H9 (cell line): ENCODE data around the gene KLHL13. TPM values are rescaled to one million over a fixed set of nuclear protein-coding genes. Genes with fewer than 3 reads are reported as not detected.

Experiments used
- DNase-seq: peaks from one replicate; pipeline ENCODE4 v3.0.0-alpha.2; 2017
- H2AFZ ChIP-seq: one replicate; pipeline ENCODE4 v1.6.1; 2013; ENCODE audit warnings: mild to moderate bottlenecking, low read length, control low read depth, moderate library complexity
- H2AK5ac ChIP-seq: 2 replicates; pipeline ENCODE4 v1.6.1; 2013; ENCODE audit warnings: low read length, control low read depth, mixed read lengths; ENCODE audit not compliant: insufficient read length
- H2BK120ac ChIP-seq: one replicate; pipeline ENCODE4 v1.6.1; 2013; ENCODE audit warnings: low read depth, mild to moderate bottlenecking, low read length, control low read depth, inconsistent platforms; ENCODE audit not compliant: poor library complexity, severe bottlenecking
- H2BK12ac ChIP-seq: 2 replicates; pipeline ENCODE4 v1.6.1; 2013; ENCODE audit warnings: low read length, control low read depth, mixed read lengths, low read depth; ENCODE audit not compliant: insufficient read length
- H2BK15ac ChIP-seq: 2 replicates; pipeline ENCODE4 v1.6.1; 2013; ENCODE audit warnings: low read depth, low read length, control low read depth
- H2BK20ac ChIP-seq: one replicate; pipeline ENCODE4 v1.6.1; 2013; ENCODE audit warnings: low read depth, mild to moderate bottlenecking, low read length, control low read depth, inconsistent platforms; ENCODE audit not compliant: poor library complexity, severe bottlenecking
- H2BK5ac ChIP-seq: 2 replicates; pipeline ENCODE4 v1.6.1; 2013; ENCODE audit warnings: low read length, control low read depth, mixed read lengths; ENCODE audit not compliant: insufficient read length
- H3K14ac ChIP-seq: 2 replicates; pipeline ENCODE4 v1.6.1; 2013; ENCODE audit warnings: low read length, control low read depth; ENCODE audit not compliant: insufficient read depth
- H3K18ac ChIP-seq: 2 replicates; pipeline ENCODE4 v1.6.1; 2013; ENCODE audit warnings: low read depth, mild to moderate bottlenecking, mixed read lengths, low read length, control low read depth; ENCODE audit not compliant: insufficient read length
- H3K23ac ChIP-seq: 2 replicates; pipeline ENCODE4 v1.6.1; 2013; ENCODE audit warnings: low read length, control low read depth, mixed read lengths, low read depth; ENCODE audit not compliant: insufficient read length
- H3K23me2 ChIP-seq: 2 replicates; pipeline ENCODE4 v1.6.1; 2013; ENCODE audit warnings: low read depth, mild to moderate bottlenecking, mixed read lengths, low read length, control low read depth; ENCODE audit not compliant: insufficient read length, poor library complexity, severe bottlenecking
- H3K27ac ChIP-seq: 2 replicates; pipeline ENCODE4 v1.5.1; 2013; ENCODE audit warnings: low read length, control low read depth, mixed read lengths, low read depth; ENCODE audit not compliant: insufficient read length
- H3K27me3 ChIP-seq: 2 replicates; pipeline ENCODE4 v1.6.1; 2013; ENCODE audit warnings: low read length, control low read depth, inconsistent platforms; ENCODE audit not compliant: insufficient read depth
- H3K4ac ChIP-seq: 2 replicates; pipeline ENCODE4 v1.6.1; 2013; ENCODE audit warnings: low read depth, mild to moderate bottlenecking, control low read depth, inconsistent platforms, low read length, moderate library complexity
- H3K4me1 ChIP-seq: 2 replicates; pipeline ENCODE4 v1.6.1; 2013; ENCODE audit warnings: low read length, control low read depth, inconsistent platforms; ENCODE audit not compliant: insufficient read depth
- H3K4me2 ChIP-seq: 2 replicates; pipeline ENCODE4 v1.6.1; 2013; ENCODE audit warnings: low read length, control low read depth, mixed read lengths; ENCODE audit not compliant: insufficient read length, insufficient read depth
- H3K56ac ChIP-seq: 2 replicates; pipeline ENCODE4 v1.6.1; 2013; ENCODE audit warnings: low read depth, mild to moderate bottlenecking, mixed read lengths, low read length, control low read depth; ENCODE audit not compliant: insufficient read length
- H3K79me1 ChIP-seq: 2 replicates; pipeline ENCODE4 v1.6.1; 2013; ENCODE audit warnings: low read depth, mild to moderate bottlenecking, moderate library complexity, low read length, control low read depth, inconsistent platforms; ENCODE audit not compliant: insufficient read depth, poor library complexity, severe bottlenecking
- H3K79me2 ChIP-seq: 2 replicates; pipeline ENCODE4 v1.6.1; 2013; ENCODE audit warnings: low read length, control low read depth, inconsistent platforms; ENCODE audit not compliant: insufficient read depth
- H3K9ac ChIP-seq: 2 replicates; pipeline ENCODE4 v1.6.1; 2013; ENCODE audit warnings: low read length, control low read depth, mixed read lengths; ENCODE audit not compliant: insufficient read length; ENCODE audit errors: extremely low read depth
- H3K9me3 ChIP-seq: one replicate; pipeline ENCODE4 v1.6.1; 2013; ENCODE audit warnings: low read depth, low read length, inconsistent platforms; ENCODE audit not compliant: control insufficient read depth
- H3T11ph ChIP-seq: one replicate; pipeline ENCODE4 v1.6.1; 2013; ENCODE audit warnings: mild to moderate bottlenecking, low read length, control low read depth, inconsistent platforms
- H4K20me1 ChIP-seq: one replicate; pipeline ENCODE4 v1.6.1; 2013; ENCODE audit not compliant: control insufficient read depth, insufficient read length, insufficient read depth
- H4K5ac ChIP-seq: 2 replicates; pipeline ENCODE4 v1.6.1; 2013; ENCODE audit warnings: low read depth, mild to moderate bottlenecking, mixed read lengths, low read length, control low read depth; ENCODE audit not compliant: insufficient read length
- H4K8ac ChIP-seq: replicated peaks from 2 replicates; pipeline ENCODE4 v1.6.1; 2013; ENCODE audit warnings: low read length, control low read depth, mixed read lengths, low read depth; ENCODE audit not compliant: insufficient read length
- H4K91ac ChIP-seq: 2 replicates; pipeline ENCODE4 v1.6.1; 2013; ENCODE audit warnings: low read depth, mild to moderate bottlenecking, moderate library complexity, mixed read lengths, low read length, control low read depth; ENCODE audit not compliant: insufficient read length
- H3K27ac Mint-ChIP-seq, 3 experiments: 2 replicates in 2 of 3; 3 replicates in 1 of 3; pipeline ENCODE4 v1.8.0; 2020 to 2021; ENCODE audit warnings: mixed read lengths in 3 of 3, mild to moderate bottlenecking in 1 of 3, moderate library complexity in 1 of 3
- H3K27me3 Mint-ChIP-seq: 2 replicates; pipeline ENCODE4 v1.8.0; 2021; ENCODE audit warnings: low read depth, mild to moderate bottlenecking, moderate library complexity, mixed read lengths
- H3K36me3 Mint-ChIP-seq, 3 experiments: 2 replicates in 2 of 3; 3 replicates in 1 of 3; pipeline ENCODE4 v1.8.0; 2020 to 2021; ENCODE audit warnings: low read depth in 3 of 3, mixed read lengths in 3 of 3; ENCODE audit not compliant: insufficient read depth in 1 of 3
- H3K4me1 Mint-ChIP-seq, 2 experiments: 2 replicates each; pipeline ENCODE4 v1.8.0; 2020; ENCODE audit warnings: mixed read lengths in 2 of 2
- H3K4me3 Mint-ChIP-seq, 2 experiments: 2 replicates in 1 of 2; 3 replicates in 1 of 2; pipeline ENCODE4 v1.8.0; 2020 to 2021; ENCODE audit warnings: mild to moderate bottlenecking in 2 of 2, mixed read lengths in 2 of 2, moderate library complexity in 1 of 2
- H3K9me3 Mint-ChIP-seq, 2 experiments: 2 replicates in 1 of 2; 3 replicates in 1 of 2; pipeline ENCODE4 v1.8.0; 2020; ENCODE audit warnings: mild to moderate bottlenecking in 2 of 2, mixed read lengths in 2 of 2, moderate library complexity in 1 of 2
- CTCF ChIP-seq: fragments of 200-600 bp; sonication (generic); conservative IDR thresholded peaks from 3 replicates; pipeline ENCODE4 v1.8.0; 2021; ENCODE audit warnings: antibody characterized with exemption, mild to moderate bottlenecking
- WGBS: extraction: QIAGEN DNeasy Blood & Tissue Kit; methylation state at CpG from one replicate; pipeline ENCODE4 v1.1.7; 2013; ENCODE audit warnings: missing lambda C conversion rate, low lambda C conversion rate, mixed read lengths; ENCODE audit not compliant: insufficient read length; ENCODE audit errors: extremely low coverage; 5-methylcytosine and 5-hydroxymethylcytosine counted together
- total RNA-seq: library from RNA; stranded (reverse); gene quantifications from 2 replicates; pipeline ENCODE4 v1.2.1, GENCODE V29; 2021

The KLHL13 gene
- total RNA-seq, 1 experiment from 2014 or later = 4.1 TPM

- no peaks in the 10 kb centered on the region for H3K79me2 ChIP-seq
- WGBS = no CpG with 5 or more reads among the region's 2 CpGs
- no peak overlapping the region for H3K14ac ChIP-seq
- Mint-ChIP-seq H3K4me3 (no peak overlapping the region), H3K27me3 (no peaks in the 10 kb centered on the region), H3K36me3 (no peaks in the 10 kb centered on the region; a peak in 1 of 7 replicates), H3K27ac (no peak overlapping the region), H3K9me3 (peaks cover 0 to 41% of the 10 kb centered on the region in 2 experiments; a peak in 2 of 5 replicates), H3K4me1 (peaks cover 6% of the 10 kb centered on the region in 2 experiments)
- no peak for TF ChIP-seq CTCF
- H2BK20ac ChIP-seq = no peak overlapping the region
- H4K91ac ChIP-seq = no peak overlapping the region
- no peak overlapping the region for H3T11ph ChIP-seq
- H4K5ac ChIP-seq = no peak overlapping the region
- H2BK15ac ChIP-seq = no peak overlapping the region
- no peak overlapping the region for H3K27ac ChIP-seq
- H2BK120ac ChIP-seq = no peak overlapping the region
- H2BK5ac ChIP-seq = no peak overlapping the region
- H2AFZ ChIP-seq = no peak overlapping the region
- DNase-seq = no peak
- H3K9ac ChIP-seq = no peak overlapping the region
- peaks cover 24% of the 10 kb centered on the region for H3K9me3 ChIP-seq
- H3K18ac ChIP-seq = no peak overlapping the region
- H2AK5ac ChIP-seq = no peak overlapping the region
- H3K56ac ChIP-seq = no peak overlapping the region
- no peaks in the 10 kb centered on the region for H4K20me1 ChIP-seq
- no peaks in the 10 kb centered on the region for H3K27me3 ChIP-seq
- no peak overlapping the region for H4K8ac ChIP-seq
- H3K23ac ChIP-seq = no peak overlapping the region
- no peaks in the 10 kb centered on the region for H3K4me1 ChIP-seq
- H2BK12ac ChIP-seq = no peak overlapping the region
- H3K23me2 ChIP-seq = no peaks in the 10 kb centered on the region
- no peak overlapping the region for H3K4me2 ChIP-seq
- H3K79me1 ChIP-seq = no peaks in the 10 kb centered on the region
- H3K4ac ChIP-seq = no peak overlapping the region
These were observed 57.7 kb downstream of the KLHL13 start for GRCh38 chrX:118058924-118059323.
